ENCODE measurements around the gene GPHA2.
A peak's percentile ranks its signal among the peaks of the same experiment; 100 is the strongest.
"Not testable (repeated sequence)": the region's sequence is repeated elsewhere in the genome, so short reads cannot be mapped to it uniquely, and the experiment has no call there.

GPHA2 gene, protein sequence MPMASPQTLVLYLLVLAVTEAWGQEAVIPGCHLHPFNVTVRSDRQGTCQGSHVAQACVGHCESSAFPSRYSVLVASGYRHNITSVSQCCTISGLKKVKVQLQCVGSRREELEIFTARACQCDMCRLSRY

DNA sequence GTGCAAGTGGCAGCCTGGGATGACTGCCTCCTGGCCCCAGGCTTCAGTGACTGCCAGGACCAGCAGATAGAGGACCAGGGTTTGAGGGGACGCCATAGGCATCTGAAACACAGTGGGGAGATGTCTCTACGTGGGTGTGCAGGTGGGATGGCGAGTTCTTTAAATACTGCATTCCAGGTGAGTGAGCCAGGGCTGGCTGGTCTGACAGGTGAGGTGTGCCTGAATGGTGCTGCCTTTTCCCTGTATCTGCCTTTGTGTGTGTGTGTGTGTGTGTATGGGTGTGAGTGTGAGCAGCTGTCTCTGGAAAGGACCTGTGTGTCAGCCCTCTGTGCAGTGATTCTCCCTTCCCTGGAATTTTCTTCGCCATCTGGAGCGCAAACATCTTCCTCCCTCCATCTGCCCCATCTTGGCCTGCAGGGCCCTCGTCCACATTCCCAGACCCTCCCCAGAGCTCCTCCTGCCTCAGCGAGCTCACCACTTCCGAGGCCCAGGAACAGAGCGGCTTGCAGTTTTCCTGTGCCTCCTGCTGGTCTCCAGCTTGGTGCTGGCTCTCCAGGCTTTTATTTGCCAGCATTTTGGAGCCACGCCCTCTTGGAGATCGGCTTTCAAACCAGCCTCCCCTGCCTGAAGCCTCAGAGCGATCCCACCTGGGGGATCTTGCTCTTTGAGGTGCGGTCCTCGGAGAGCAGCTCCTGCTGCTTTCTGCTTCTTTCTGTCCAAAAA, at the start of gene GPHA2:
TSS of gene GPHA2 (minus strand) at position 535 of the 723 bp plus-strand sequence. CDS start at position 102, 433 bp downstream.
- no peak for DNase-seq (ENCODE audit: low read depth)
- TF ChIP-seq, protein P1, sequence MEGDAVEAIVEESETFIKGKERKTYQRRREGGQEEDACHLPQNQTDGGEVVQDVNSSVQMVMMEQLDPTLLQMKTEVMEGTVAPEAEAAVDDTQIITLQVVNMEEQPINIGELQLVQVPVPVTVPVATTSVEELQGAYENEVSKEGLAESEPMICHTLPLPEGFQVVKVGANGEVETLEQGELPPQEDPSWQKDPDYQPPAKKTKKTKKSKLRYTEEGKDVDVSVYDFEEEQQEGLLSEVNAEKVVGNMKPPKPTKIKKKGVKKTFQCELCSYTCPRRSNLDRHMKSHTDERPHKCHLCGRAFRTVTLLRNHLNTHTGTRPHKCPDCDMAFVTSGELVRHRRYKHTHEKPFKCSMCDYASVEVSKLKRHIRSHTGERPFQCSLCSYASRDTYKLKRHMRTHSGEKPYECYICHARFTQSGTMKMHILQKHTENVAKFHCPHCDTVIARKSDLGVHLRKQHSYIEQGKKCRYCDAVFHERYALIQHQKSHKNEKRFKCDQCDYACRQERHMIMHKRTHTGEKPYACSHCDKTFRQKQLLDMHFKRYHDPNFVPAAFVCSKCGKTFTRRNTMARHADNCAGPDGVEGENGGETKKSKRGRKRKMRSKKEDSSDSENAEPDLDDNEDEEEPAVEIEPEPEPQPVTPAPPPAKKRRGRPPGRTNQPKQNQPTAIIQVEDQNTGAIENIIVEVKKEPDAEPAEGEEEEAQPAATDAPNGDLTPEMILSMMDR (IDR thresholded peaks at IDR 0.05; ENCODE audit: control insufficient read depth, extremely low read depth, insufficient read depth): no peak
- H3K4me3 ChIP-seq (ENCODE audit: low read depth, low read length): no peak within 1 kb of the TSS

DNA sequence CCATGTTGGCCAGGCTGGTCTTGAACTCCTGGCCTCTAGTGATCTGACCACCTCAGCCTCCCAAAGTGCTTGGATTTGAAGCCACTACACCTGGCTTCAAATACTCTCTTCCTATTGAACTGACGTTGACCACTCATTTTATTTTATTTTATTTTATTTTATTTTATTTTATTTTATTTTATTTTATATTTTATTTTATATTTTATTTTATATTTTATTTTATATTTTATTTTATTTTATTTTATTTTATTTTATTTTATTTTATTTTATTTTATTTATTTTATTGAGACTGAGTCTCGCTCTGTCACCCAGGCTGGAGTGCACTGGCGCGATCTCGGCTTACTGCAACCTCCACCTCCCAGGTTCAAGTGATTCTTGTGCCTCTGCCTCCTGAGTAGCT, 47.6 kb upstream of the GPHA2 start:
- not testable (repeated sequence) for DNase-seq (ENCODE audit: low read depth); H3K4me3 ChIP-seq (ENCODE audit: low read depth, low read length)

DNA sequence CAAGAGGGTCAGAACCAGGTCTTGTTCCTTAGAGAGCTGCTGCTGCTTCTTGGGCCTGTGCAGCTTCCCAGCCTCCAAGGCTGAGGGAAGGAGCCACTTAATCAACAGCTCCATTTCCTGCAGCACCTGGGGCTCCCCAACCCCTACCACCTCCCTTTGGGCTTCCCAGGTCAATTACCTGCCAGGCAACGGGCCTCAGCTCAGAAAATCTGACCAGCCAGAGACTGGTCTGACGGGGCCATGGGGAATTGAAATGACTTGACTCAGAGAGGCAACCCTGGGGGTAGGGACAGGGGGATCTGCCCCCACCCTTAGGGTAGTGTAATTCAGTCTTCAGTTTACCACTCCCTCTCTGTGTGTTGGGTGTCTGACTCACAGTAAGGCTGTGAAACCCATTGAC, 41.0 kb upstream of the GPHA2 start:
- no peak overlapping the region for H3K4me3 ChIP-seq (ENCODE audit: low read depth, low read length)
- no peak for DNase-seq (ENCODE audit: low read depth)
- TF ChIP-seq, protein P1 (IDR thresholded peaks at IDR 0.05; ENCODE audit: control insufficient read depth, extremely low read depth, insufficient read depth): no peak

DNA sequence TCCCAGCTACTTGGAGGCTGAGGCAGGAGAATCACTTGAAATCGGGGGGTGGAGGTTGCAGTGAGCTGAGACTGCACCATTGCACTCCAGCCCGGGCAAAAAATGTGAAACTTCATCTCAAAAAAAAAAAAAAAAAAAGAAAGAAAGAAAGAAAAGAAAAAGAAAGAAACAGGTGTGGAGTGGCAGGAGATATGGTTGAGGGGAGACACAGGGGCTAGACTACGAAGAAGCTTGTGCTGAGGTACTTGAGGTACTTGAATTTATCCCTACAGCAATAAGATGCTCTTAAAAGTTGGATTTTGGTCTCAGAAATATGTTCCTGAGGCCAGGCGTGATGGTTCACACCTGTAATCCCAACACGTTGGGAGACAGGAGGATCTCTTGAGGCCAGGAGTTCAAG, 38.4 kb upstream of the GPHA2 start:
- no peak for DNase-seq (ENCODE audit: low read depth)
- H3K4me3 ChIP-seq (ENCODE audit: low read depth, low read length): no peak overlapping the region
- TF ChIP-seq, protein P1 (IDR thresholded peaks at IDR 0.05; ENCODE audit: control insufficient read depth, extremely low read depth, insufficient read depth): no peak

DNA sequence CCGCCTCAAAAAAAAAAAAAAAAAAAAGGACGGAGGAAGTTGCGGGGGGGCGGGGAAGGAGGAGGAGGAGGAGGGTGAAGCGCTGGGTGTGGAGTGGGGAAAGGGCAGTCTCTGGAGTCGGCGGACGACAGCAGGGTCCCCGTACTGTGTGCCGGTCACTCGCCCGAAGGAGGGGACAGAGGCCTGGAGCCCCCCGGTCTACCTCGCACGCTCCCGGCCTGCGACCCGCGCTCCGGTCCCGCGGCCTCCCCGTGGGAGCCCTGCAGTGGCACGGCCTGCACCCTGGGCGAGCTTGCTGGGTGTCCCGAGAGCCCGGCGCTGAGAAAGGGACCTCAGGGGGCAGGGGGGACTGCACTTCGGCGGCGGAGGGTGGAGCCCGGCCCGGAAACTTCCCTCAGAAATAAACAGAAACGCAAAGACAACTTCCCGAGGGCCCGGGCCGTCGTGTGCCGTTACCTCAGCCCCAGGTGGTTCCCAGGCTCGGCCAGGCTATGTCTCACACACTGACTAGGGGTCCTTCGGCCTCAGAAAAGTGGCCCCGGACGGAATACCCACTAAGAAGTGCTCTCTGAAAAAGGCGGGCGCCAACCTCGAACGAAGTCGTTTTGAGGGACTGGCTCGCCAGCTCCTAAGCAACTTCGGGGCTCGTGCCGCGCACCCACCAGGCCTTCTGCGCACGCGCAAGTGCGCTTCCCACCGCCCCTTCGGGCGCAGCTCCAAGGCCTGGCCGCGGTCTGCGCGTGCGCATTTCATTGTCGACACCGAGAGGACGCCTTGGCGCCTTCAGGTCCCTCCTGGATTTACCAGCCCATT, 35.9 kb upstream of the GPHA2 start, which contains the start of gene MAJIN:
TSS of gene MAJIN (minus strand) at position 688 of the 813 bp plus-strand sequence. CDS start 12,703 bp downstream, outside the sequence.
- peak within 1 kb of the TSS; percentile 50 for H3K4me3 ChIP-seq (ENCODE audit: low read depth, low read length)
- TF ChIP-seq, protein P1 (IDR thresholded peaks at IDR 0.05; ENCODE audit: control insufficient read depth, extremely low read depth, insufficient read depth): no peak
- DNase-seq (ENCODE audit: low read depth): peak; percentile 35

DNA sequence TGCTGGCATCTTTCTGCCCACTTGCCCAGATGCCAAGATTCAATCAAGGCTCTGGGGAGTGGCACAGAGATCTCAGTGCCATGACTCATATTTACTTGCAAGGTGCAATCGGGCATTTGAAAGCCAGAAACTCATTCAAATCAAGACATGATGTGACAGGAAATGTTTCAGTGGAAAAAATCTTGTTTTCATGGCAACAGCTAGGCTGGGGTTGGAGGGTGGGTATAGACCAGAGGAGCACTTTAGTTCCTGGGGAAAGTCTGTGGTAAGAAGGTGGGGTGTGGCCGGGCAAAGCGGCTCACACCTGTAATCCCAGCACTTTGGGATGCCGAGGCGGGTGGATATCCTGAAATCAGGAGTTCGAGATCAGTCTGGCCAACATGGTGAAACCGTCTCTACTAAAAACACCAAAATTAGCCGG, 35.0 kb upstream of the GPHA2 start:
- no peak overlapping the region for H3K4me3 ChIP-seq (ENCODE audit: low read depth, low read length)
- TF ChIP-seq, protein P1 (IDR thresholded peaks at IDR 0.05; ENCODE audit: control insufficient read depth, extremely low read depth, insufficient read depth): no peak
- DNase-seq (ENCODE audit: low read depth): no peak

DNA sequence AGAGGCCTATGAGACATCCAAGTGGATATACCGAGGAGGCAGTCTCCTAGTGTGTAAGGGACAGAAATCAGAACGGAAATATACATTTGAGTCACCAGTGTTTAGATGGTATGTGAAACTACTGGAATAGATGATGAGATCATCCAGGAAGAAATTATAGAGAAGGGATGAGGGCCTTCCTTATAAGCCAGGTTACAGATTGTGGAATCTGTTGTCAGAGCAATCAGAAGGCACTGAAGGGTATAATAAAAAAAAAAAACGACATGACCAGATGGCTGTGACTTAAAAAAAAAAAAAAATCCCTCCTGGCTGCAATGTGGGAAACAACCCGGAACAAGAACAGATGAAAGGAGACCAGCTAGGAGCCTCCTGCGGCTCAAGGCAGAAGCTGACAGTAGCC, 33.5 kb upstream of the GPHA2 start:
- no peak for DNase-seq (ENCODE audit: low read depth)
- TF ChIP-seq, protein P1 (IDR thresholded peaks at IDR 0.05; ENCODE audit: control insufficient read depth, extremely low read depth, insufficient read depth): no peak
- H3K4me3 ChIP-seq (ENCODE audit: low read depth, low read length): no peak overlapping the region

Data from LNCaP clone FGC (cell line).